H9 (cell line): ENCODE measurements around the gene U2AF1L4. TPM values are rescaled to one million over a fixed set of nuclear protein-coding genes. Genes with fewer than 3 reads are reported as not detected.

Experiments used
- DNase-seq: peaks from one replicate; pipeline ENCODE4 v3.0.0-alpha.2; 2017
- H2AFZ ChIP-seq: one replicate; pipeline ENCODE4 v1.6.1; 2013; ENCODE audit warnings: mild to moderate bottlenecking, low read length, control low read depth, moderate library complexity
- H2AK5ac ChIP-seq: 2 replicates; pipeline ENCODE4 v1.6.1; 2013; ENCODE audit warnings: low read length, control low read depth, mixed read lengths; ENCODE audit not compliant: insufficient read length
- H2BK120ac ChIP-seq: one replicate; pipeline ENCODE4 v1.6.1; 2013; ENCODE audit warnings: low read depth, mild to moderate bottlenecking, low read length, control low read depth, inconsistent platforms; ENCODE audit not compliant: poor library complexity, severe bottlenecking
- H2BK12ac ChIP-seq: 2 replicates; pipeline ENCODE4 v1.6.1; 2013; ENCODE audit warnings: low read length, control low read depth, mixed read lengths, low read depth; ENCODE audit not compliant: insufficient read length
- H2BK15ac ChIP-seq: 2 replicates; pipeline ENCODE4 v1.6.1; 2013; ENCODE audit warnings: low read depth, low read length, control low read depth
- H2BK20ac ChIP-seq: one replicate; pipeline ENCODE4 v1.6.1; 2013; ENCODE audit warnings: low read depth, mild to moderate bottlenecking, low read length, control low read depth, inconsistent platforms; ENCODE audit not compliant: poor library complexity, severe bottlenecking
- H2BK5ac ChIP-seq: 2 replicates; pipeline ENCODE4 v1.6.1; 2013; ENCODE audit warnings: low read length, control low read depth, mixed read lengths; ENCODE audit not compliant: insufficient read length
- H3K14ac ChIP-seq: 2 replicates; pipeline ENCODE4 v1.6.1; 2013; ENCODE audit warnings: low read length, control low read depth; ENCODE audit not compliant: insufficient read depth
- H3K18ac ChIP-seq: 2 replicates; pipeline ENCODE4 v1.6.1; 2013; ENCODE audit warnings: low read depth, mild to moderate bottlenecking, mixed read lengths, low read length, control low read depth; ENCODE audit not compliant: insufficient read length
- H3K23ac ChIP-seq: 2 replicates; pipeline ENCODE4 v1.6.1; 2013; ENCODE audit warnings: low read length, control low read depth, mixed read lengths, low read depth; ENCODE audit not compliant: insufficient read length
- H3K23me2 ChIP-seq: 2 replicates; pipeline ENCODE4 v1.6.1; 2013; ENCODE audit warnings: low read depth, mild to moderate bottlenecking, mixed read lengths, low read length, control low read depth; ENCODE audit not compliant: insufficient read length, poor library complexity, severe bottlenecking
- H3K27ac ChIP-seq: 2 replicates; pipeline ENCODE4 v1.5.1; 2013; ENCODE audit warnings: low read length, control low read depth, mixed read lengths, low read depth; ENCODE audit not compliant: insufficient read length
- H3K27me3 ChIP-seq: 2 replicates; pipeline ENCODE4 v1.6.1; 2013; ENCODE audit warnings: low read length, control low read depth, inconsistent platforms; ENCODE audit not compliant: insufficient read depth
- H3K4ac ChIP-seq: 2 replicates; pipeline ENCODE4 v1.6.1; 2013; ENCODE audit warnings: low read depth, mild to moderate bottlenecking, control low read depth, inconsistent platforms, low read length, moderate library complexity
- H3K4me1 ChIP-seq: 2 replicates; pipeline ENCODE4 v1.6.1; 2013; ENCODE audit warnings: low read length, control low read depth, inconsistent platforms; ENCODE audit not compliant: insufficient read depth
- H3K4me2 ChIP-seq: 2 replicates; pipeline ENCODE4 v1.6.1; 2013; ENCODE audit warnings: low read length, control low read depth, mixed read lengths; ENCODE audit not compliant: insufficient read length, insufficient read depth
- H3K56ac ChIP-seq: 2 replicates; pipeline ENCODE4 v1.6.1; 2013; ENCODE audit warnings: low read depth, mild to moderate bottlenecking, mixed read lengths, low read length, control low read depth; ENCODE audit not compliant: insufficient read length
- H3K79me1 ChIP-seq: 2 replicates; pipeline ENCODE4 v1.6.1; 2013; ENCODE audit warnings: low read depth, mild to moderate bottlenecking, moderate library complexity, low read length, control low read depth, inconsistent platforms; ENCODE audit not compliant: insufficient read depth, poor library complexity, severe bottlenecking
- H3K79me2 ChIP-seq: 2 replicates; pipeline ENCODE4 v1.6.1; 2013; ENCODE audit warnings: low read length, control low read depth, inconsistent platforms; ENCODE audit not compliant: insufficient read depth
- H3K9ac ChIP-seq: 2 replicates; pipeline ENCODE4 v1.6.1; 2013; ENCODE audit warnings: low read length, control low read depth, mixed read lengths; ENCODE audit not compliant: insufficient read length; ENCODE audit errors: extremely low read depth
- H3K9me3 ChIP-seq: one replicate; pipeline ENCODE4 v1.6.1; 2013; ENCODE audit warnings: low read depth, low read length, inconsistent platforms; ENCODE audit not compliant: control insufficient read depth
- H3T11ph ChIP-seq: one replicate; pipeline ENCODE4 v1.6.1; 2013; ENCODE audit warnings: mild to moderate bottlenecking, low read length, control low read depth, inconsistent platforms
- H4K20me1 ChIP-seq: one replicate; pipeline ENCODE4 v1.6.1; 2013; ENCODE audit not compliant: control insufficient read depth, insufficient read length, insufficient read depth
- H4K5ac ChIP-seq: 2 replicates; pipeline ENCODE4 v1.6.1; 2013; ENCODE audit warnings: low read depth, mild to moderate bottlenecking, mixed read lengths, low read length, control low read depth; ENCODE audit not compliant: insufficient read length
- H4K8ac ChIP-seq: replicated peaks from 2 replicates; pipeline ENCODE4 v1.6.1; 2013; ENCODE audit warnings: low read length, control low read depth, mixed read lengths, low read depth; ENCODE audit not compliant: insufficient read length
- H4K91ac ChIP-seq: 2 replicates; pipeline ENCODE4 v1.6.1; 2013; ENCODE audit warnings: low read depth, mild to moderate bottlenecking, moderate library complexity, mixed read lengths, low read length, control low read depth; ENCODE audit not compliant: insufficient read length
- H3K27ac Mint-ChIP-seq, 3 experiments: 2 replicates in 2 of 3; 3 replicates in 1 of 3; pipeline ENCODE4 v1.8.0; 2020 to 2021; ENCODE audit warnings: mixed read lengths in 3 of 3, mild to moderate bottlenecking in 1 of 3, moderate library complexity in 1 of 3
- H3K27me3 Mint-ChIP-seq: 2 replicates; pipeline ENCODE4 v1.8.0; 2021; ENCODE audit warnings: low read depth, mild to moderate bottlenecking, moderate library complexity, mixed read lengths
- H3K36me3 Mint-ChIP-seq, 3 experiments: 2 replicates in 2 of 3; 3 replicates in 1 of 3; pipeline ENCODE4 v1.8.0; 2020 to 2021; ENCODE audit warnings: low read depth in 3 of 3, mixed read lengths in 3 of 3; ENCODE audit not compliant: insufficient read depth in 1 of 3
- H3K4me1 Mint-ChIP-seq, 2 experiments: 2 replicates each; pipeline ENCODE4 v1.8.0; 2020; ENCODE audit warnings: mixed read lengths in 2 of 2
- H3K4me3 Mint-ChIP-seq, 2 experiments: 2 replicates in 1 of 2; 3 replicates in 1 of 2; pipeline ENCODE4 v1.8.0; 2020 to 2021; ENCODE audit warnings: mild to moderate bottlenecking in 2 of 2, mixed read lengths in 2 of 2, moderate library complexity in 1 of 2
- H3K9me3 Mint-ChIP-seq, 2 experiments: 2 replicates in 1 of 2; 3 replicates in 1 of 2; pipeline ENCODE4 v1.8.0; 2020; ENCODE audit warnings: mild to moderate bottlenecking in 2 of 2, mixed read lengths in 2 of 2, moderate library complexity in 1 of 2
- CTCF ChIP-seq: fragments of 200-600 bp; sonication (generic); conservative IDR thresholded peaks from 3 replicates; pipeline ENCODE4 v1.8.0; 2021; ENCODE audit warnings: antibody characterized with exemption, mild to moderate bottlenecking
- WGBS: extraction: QIAGEN DNeasy Blood & Tissue Kit; methylation state at CpG from one replicate; pipeline ENCODE4 v1.1.7; 2013; ENCODE audit warnings: missing lambda C conversion rate, low lambda C conversion rate, mixed read lengths; ENCODE audit not compliant: insufficient read length; ENCODE audit errors: extremely low coverage; 5-methylcytosine and 5-hydroxymethylcytosine counted together
- total RNA-seq: library from RNA; stranded (reverse); gene quantifications from 2 replicates; pipeline ENCODE4 v1.2.1, GENCODE V29; 2021

The U2AF1L4 gene
- total RNA-seq, 1 experiment from 2014 or later, result 16.8 TPM

DNA sequence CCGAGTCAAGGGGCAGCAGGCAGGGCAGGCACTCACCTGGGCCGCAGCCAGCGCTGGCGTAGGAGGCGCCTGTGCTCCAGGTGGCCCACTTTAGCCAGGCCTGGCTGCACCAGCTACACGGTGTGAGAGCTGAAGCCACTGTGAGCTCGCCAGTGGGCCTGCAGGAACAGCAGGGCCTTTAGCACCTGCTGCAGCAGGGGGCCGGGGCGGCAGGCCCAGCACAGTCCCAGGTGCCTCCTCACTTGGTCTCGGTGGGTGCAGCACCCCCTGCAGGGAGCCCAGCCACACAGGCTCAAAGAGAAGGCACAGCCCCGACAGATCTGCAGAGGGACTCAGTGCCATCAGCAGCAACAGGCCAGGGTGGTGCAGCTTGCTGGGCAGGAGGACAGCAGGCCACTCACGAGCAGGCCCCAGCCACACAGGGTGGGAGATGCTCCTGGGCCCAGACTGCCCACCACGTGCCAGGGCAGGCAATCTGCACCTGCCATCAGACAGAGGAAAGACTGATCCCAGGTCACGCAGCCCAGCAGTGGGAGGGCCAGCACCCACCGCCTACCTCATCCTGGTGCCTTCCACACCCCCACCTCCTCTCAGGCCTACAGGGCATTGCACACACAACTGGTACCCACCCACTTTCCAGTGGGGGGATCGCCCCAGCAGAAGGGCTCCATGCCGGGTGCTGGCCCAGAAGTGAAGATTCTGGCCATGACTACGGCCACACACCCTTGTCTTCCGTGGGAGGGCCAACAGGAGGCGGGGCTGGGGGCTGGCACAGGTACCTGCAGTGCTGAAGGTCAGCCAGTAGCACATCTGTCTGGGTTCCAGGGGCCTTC lies 46.0 kb upstream of the U2AF1L4 start:
- H3K36me3 Mint-ChIP-seq, result no peaks in the 10 kb centered on the region; a peak in 1 of 7 replicates
- no peak overlapping the region for H2AFZ ChIP-seq
- no peak overlapping the region for H2AK5ac ChIP-seq
- no peak overlapping the region for H3K18ac ChIP-seq
- peaks cover 3 to 8% of the 10 kb centered on the region in 2 experiments; a peak in 3 of 4 replicates for H3K4me1 Mint-ChIP-seq
- H2BK12ac ChIP-seq, result no peak overlapping the region
- no peaks in the 10 kb centered on the region; the same call in 1 of the 2 replicates for H3K27me3 ChIP-seq
- H3K79me1 ChIP-seq, result no peaks in the 10 kb centered on the region
- no peak overlapping the region for H4K5ac ChIP-seq
- H3K79me2 ChIP-seq, result no peaks in the 10 kb centered on the region
- H3K9me3 ChIP-seq, result no peaks in the 10 kb centered on the region
- TF ChIP-seq CTCF, result peak; percentile 20; the same call in 1 of the 3 replicates
- H3T11ph ChIP-seq, result no peak overlapping the region
- no peaks in the 10 kb centered on the region for H3K9me3 Mint-ChIP-seq
- no peak overlapping the region for H3K27ac ChIP-seq
- no peak overlapping the region for H4K8ac ChIP-seq
- H3K27me3 Mint-ChIP-seq, result peaks cover 16% of the 10 kb centered on the region
- peaks cover 3% of the 10 kb centered on the region for H4K20me1 ChIP-seq
- peak overlapping the region in 1 of 3 experiments; percentile 52; a peak in 1 of 7 replicates for H3K27ac Mint-ChIP-seq
- no peak overlapping the region for H2BK15ac ChIP-seq
- no CpG with 5 or more reads among the region's 20 CpGs for WGBS
- no peak overlapping the region for H3K4me3 Mint-ChIP-seq
- H2BK5ac ChIP-seq, result no peak overlapping the region
- H3K14ac ChIP-seq, result no peak overlapping the region
- no peak overlapping the region for H4K91ac ChIP-seq
- no peak overlapping the region for H2BK120ac ChIP-seq
- no peak overlapping the region for H3K23ac ChIP-seq
- H3K4me2 ChIP-seq, result no peak overlapping the region
- H3K4me1 ChIP-seq, result no peaks in the 10 kb centered on the region
- DNase-seq, result no peak
- H2BK20ac ChIP-seq, result no peak overlapping the region
- no peaks in the 10 kb centered on the region for H3K23me2 ChIP-seq
- no peak overlapping the region for H3K9ac ChIP-seq
- no peak overlapping the region for H3K4ac ChIP-seq
- H3K56ac ChIP-seq, result no peak overlapping the region
